Posterior cingulate gyrus (tissue), 11 donors: ENCODE data around the gene UROC1.
A peak's percentile ranks its signal among the peaks of the same experiment; 100 is the strongest.

Experiments used
- DNase-seq, 10 donors: peaks; one replicate each; pipeline versions ENCODE4 v3.0.0 to v3.0.0-alpha.2; 2020 to 2021; ENCODE audit warnings: mixed read lengths in 3 of 10
- intact Hi-C: fragments of 100-400 bp; cut with DNase I; formaldehyde crosslinking; loops from one replicate; pipeline ENCODE4 v1.15.1; 2023

Gene UROC1

GRCh38 chr3:126521122-126521891 lies 3.7 kb upstream of the UROC1 start:
- intact Hi-C loops: loop anchor here (5.0 kb wide), 4 partner anchors 86 to 1026 kb away; partner anchors contain the start of gene PLXNA1
- peak in 8 of 10 donors; percentile 47 to 93 (median 66) for DNase-seq

- intact Hi-C loops: loop anchor here (5.0 kb wide), 4 partner anchors 88 to 1028 kb away; partner anchors contain the start of gene PLXNA1
- DNase-seq: peak in 3 of 10 donors; percentile 31 to 68 (median 57)
Measured at GRCh38 chr3:126519506-126520455, 2.2 kb upstream of the UROC1 start.

GRCh38 chr3:126518779-126519177 lies 1.2 kb upstream of the UROC1 start:
- intact Hi-C loops: no loop called here
- DNase-seq: peak in 1 of 10 donors; percentile 14

- intact Hi-C loops: no loop called here
- peak in 3 of 10 donors; percentile 58 to 65 (median 60) for DNase-seq
Measured at GRCh38 chr3:126517986-126518778, 609 bp upstream of the UROC1 start.

GRCh38 chr3:126516936-126517290 lies 660 bp downstream of the UROC1 start:
- DNase-seq: peak in 1 of 10 donors; percentile 30
- intact Hi-C loops: no loop called here

GRCh38 chr3:126516152-126516935 lies 1.2 kb downstream of the UROC1 start:
- intact Hi-C loops: no loop called here
- peak in 3 of 10 donors; percentile 16 to 56 (median 30) for DNase-seq

- peak in 4 of 10 donors; percentile 4 to 59 (median 46) for DNase-seq
- intact Hi-C loops: no loop called here
Measured at GRCh38 chr3:126515066-126515706, 2.4 kb downstream of the UROC1 start.

- peak in 4 of 10 donors; percentile 1 to 65 (median 52) for DNase-seq
- intact Hi-C loops: no loop called here
Measured at GRCh38 chr3:126514161-126514560, 3.4 kb downstream of the UROC1 start.

- DNase-seq: peak in 4 of 10 donors; percentile 3 to 56 (median 42)
- intact Hi-C loops: no loop called here
Measured at GRCh38 chr3:126512916-126513650, 4.5 kb downstream of the UROC1 start.

GRCh38 chr3:126512026-126512425 lies 5.5 kb downstream of the UROC1 start:
- peak in 3 of 10 donors; percentile 72 to 80 (median 73) for DNase-seq
- intact Hi-C loops: no loop called here

- intact Hi-C loops: no loop called here
- DNase-seq: peak in 4 of 10 donors; percentile 16 to 66 (median 64)
Measured at GRCh38 chr3:126511291-126511690, 6.3 kb downstream of the UROC1 start.

- intact Hi-C loops: no loop called here
- DNase-seq: peak in 5 of 10 donors; percentile 2 to 72 (median 65)
Measured at GRCh38 chr3:126510308-126510910, 7.2 kb downstream of the UROC1 start.

- peak in 5 of 10 donors; percentile 7 to 82 (median 56) for DNase-seq
- intact Hi-C loops: no loop called here
Measured at GRCh38 chr3:126509597-126510307, 7.8 kb downstream of the UROC1 start.

GRCh38 chr3:126508564-126508964 lies 9.0 kb downstream of the UROC1 start:
- intact Hi-C loops: no loop called here
- peak in 5 of 10 donors; percentile 2 to 60 (median 35) for DNase-seq

GRCh38 chr3:126507886-126508285 lies 9.7 kb downstream of the UROC1 start:
- DNase-seq: peak in 4 of 10 donors; percentile 11 to 71 (median 40)
- intact Hi-C loops: no loop called here

GRCh38 chr3:126503701-126504100 lies 13.9 kb downstream of the UROC1 start:
- DNase-seq: peak in 3 of 10 donors; percentile 7 to 65 (median 42)
- intact Hi-C loops: no loop called here

- intact Hi-C loops: no loop called here
- DNase-seq: no peak
Measured at GRCh38 chr3:126502656-126503055, 14.9 kb downstream of the UROC1 start.
